Pancreas (tissue), 10 donors: ENCODE results near the gene CCDC80. TPM values are rescaled to one million over a fixed set of nuclear protein-coding genes. Genes with fewer than 3 reads are reported as not detected.

Source experiments
- ATAC-seq, 4 donors: fragments of 200-7000 bp; cut with Tn5 transposase; one replicate each; pipeline versions ENCODE4 v1.8.0 to v1.9.1; 2020; ENCODE audit warnings: mild to moderate bottlenecking in 4 of 4, moderate library complexity in 4 of 4
- DNase-seq, 6 donors: peaks; one replicate each; pipeline ENCODE4 v3.0.0-alpha.2; 2020
- FAIRE-seq: peaks from 2 replicates; lab custom pipeline; 2012; peaks lifted over from hg19 to GRCh38; lab: Jason Lieb, UNC
- H3K27ac ChIP-seq, 4 donors: fragments of 200-600 bp; sonication (generic); 1 replicate in 3 of 4; 2 replicates in 1 of 4; pipeline versions ENCODE4 v1.5.0 to v1.8.0; 2020
- H3K27me3 ChIP-seq, 4 donors: fragments of 200-600 bp; one replicate each; pipeline ENCODE4 v1.8.0; 2021
- H3K36me3 ChIP-seq, 3 donors: fragments of 200-600 bp; sonication (generic) in 1 of 3; one replicate each; pipeline versions ENCODE4 v1.5.0 to v1.8.0; 2020 to 2021
- H3K4me1 ChIP-seq, 3 donors: fragments of 200-600 bp; one replicate each; pipeline ENCODE4 v1.8.0; 2021
- H3K4me3 ChIP-seq, 4 donors: fragments of 200-600 bp; sonication (generic) in 2 of 4; one replicate each; pipeline versions ENCODE4 v1.5.0 to v1.8.0; 2020 to 2021
- H3K9me3 ChIP-seq, 4 donors: fragments of 200-600 bp; one replicate each; pipeline ENCODE4 v1.8.0; 2021
- CTCF ChIP-seq, 4 donors: fragments of 200-600 bp; sonication (generic) in 3 of 4; IDR thresholded peaks; one replicate each; pipeline versions ENCODE4 v1.5.0 to v1.8.0; 2021; ENCODE audit warnings: antibody characterized with exemption in 4 of 4
- WGBS, 2 donors: extraction: QIAGEN DNeasy Blood & Tissue Kit; methylation state at CpG; one replicate each; pipeline ENCODE4 v1.1.7; 2013; 5-methylcytosine and 5-hydroxymethylcytosine counted together
- intact Hi-C, 3 donors: fragments of 100-400 bp; cut with DNase I; formaldehyde crosslinking; loops; one replicate each; pipeline versions ENCODE4 v1.11.1 to v1.14.2; 2022
- polyA plus RNA-seq, 2 donors: library from polyadenylated mRNA; stranded (reverse); fragments of 200-250 nt; gene quantifications; one replicate each; pipeline ENCODE4 v1.2.3, GENCODE V29; 2013
- total RNA-seq, 6 donors: library from RNA; stranded (reverse); fragmentation: NEBNext Ultra II Directional in 4 of 6; extraction: Animal tissue kit (Norgen Biotek cat#: 25700) in 4 of 6; gene quantifications; one replicate each; pipeline versions ENCODE4 v1.2.1 to v1.2.4, GENCODE V29; 2021 to 2023
- donor health status: healthy with polysubstance abuse.
- donor health status: DM: no; HTN: no; CAD: no; lungs with moderate emphysema.
- donor health status: DM: no; HTN: no; CAD: no.
- donor health status: control.
- donor health status: control.
- donor health status: Bipolar disorder and iron deficiency.
- donor health status: DM: yes; HTN: yes; CAD: no.
- donor health status: DM: no; HTN: no; CAD: no.
- donor health status: DM: no; HTN: no; CAD: no.
- donor health status: DM: yes; HTN: yes; CAD: no.

CCDC80 gene
- total and polyA plus RNA-seq, 8 donors = 6.1 to 100 (median 11.8) TPM

- no peak for FAIRE-seq
- Histone ChIP-seq H3K36me3 (no peaks in the 10 kb centered on the region), H3K27ac (no peak overlapping the region), H3K9me3 (no peaks in the 10 kb centered on the region), H3K4me1 (no peaks in the 10 kb centered on the region), H3K4me3 (no peak overlapping the region), H3K27me3 (no peaks in the 10 kb centered on the region)
- DNase-seq = no peak
- no peak for ATAC-seq
- no peak for TF ChIP-seq CTCF (IDR thresholded peaks at IDR 0.05)
- 23 to 25% methylated on average over 2 of the region's 2 CpGs for WGBS, 2 donors
- intact Hi-C loops = no loop called here
Observed at GRCh38 chr3:112688085-112688769, 47.3 kb upstream of the CCDC80 start.

GRCh38 chr3:112687616-112688015 is 46.7 kb upstream of the CCDC80 start:
- Histone ChIP-seq H3K27ac (no peak overlapping the region), H3K9me3 (no peaks in the 10 kb centered on the region), H3K4me3 (no peak overlapping the region), H3K27me3 (no peaks in the 10 kb centered on the region), H3K36me3 (no peaks in the 10 kb centered on the region), H3K4me1 (no peaks in the 10 kb centered on the region)
- no peak for ATAC-seq
- no peak for DNase-seq
- intact Hi-C loops = no loop called here
- no peak for TF ChIP-seq CTCF (IDR thresholded peaks at IDR 0.05)
- FAIRE-seq = no peak
- 85 to 94% methylated on average over 1 of the region's 1 CpG for WGBS, 2 donors

GRCh38 chr3:112687211-112687610 is 46.3 kb upstream of the CCDC80 start:
- ATAC-seq (no peak), DNase-seq (no peak), FAIRE-seq (no peak)
- no peak overlapping the region for H3K4me3 ChIP-seq
- no peaks in the 10 kb centered on the region for H3K9me3 ChIP-seq
- 53 to 54% methylated on average over 3 of the region's 3 CpGs for WGBS, 2 donors
- H3K27me3 ChIP-seq = no peaks in the 10 kb centered on the region
- H3K27ac ChIP-seq = no peak overlapping the region
- no peaks in the 10 kb centered on the region for H3K4me1 ChIP-seq
- TF ChIP-seq CTCF (IDR thresholded peaks at IDR 0.05) = no peak
- intact Hi-C loops = no loop called here
- H3K36me3 ChIP-seq = no peaks in the 10 kb centered on the region

- no peak for DNase-seq
- no peak for ATAC-seq
- WGBS, 2 donors = 57 to 66% methylated on average over 5 of the region's 5 CpGs
- no peak for FAIRE-seq
- Histone ChIP-seq H3K4me3 (no peak overlapping the region), H3K4me1 (no peaks in the 10 kb centered on the region), H3K27me3 (no peaks in the 10 kb centered on the region), H3K27ac (no peak overlapping the region), H3K36me3 (no peaks in the 10 kb centered on the region), H3K9me3 (no peaks in the 10 kb centered on the region)
- intact Hi-C loops = no loop called here
- no peak for TF ChIP-seq CTCF (IDR thresholded peaks at IDR 0.05)
Observed at GRCh38 chr3:112685956-112686799, 45.2 kb upstream of the CCDC80 start.

- Histone ChIP-seq H3K36me3 (no peaks in the 10 kb centered on the region), H3K4me1 (no peaks in the 10 kb centered on the region), H3K27ac (no peak overlapping the region), H3K27me3 (no peaks in the 10 kb centered on the region), H3K4me3 (no peak overlapping the region), H3K9me3 (no peaks in the 10 kb centered on the region)
- intact Hi-C loops = no loop called here
- DNase-seq (no peak), FAIRE-seq (no peak), ATAC-seq (no peak)
- TF ChIP-seq CTCF (IDR thresholded peaks at IDR 0.05) = no peak
- WGBS, 2 donors = 74 to 77% methylated on average over 7 of the region's 7 CpGs
Observed at GRCh38 chr3:112685420-112685819, 44.5 kb upstream of the CCDC80 start.
